Putamen (tissue), 1 donor: Measurements from ENCODE around the gene SPIB.
"Not testable (repeated sequence)": the region's sequence is repeated elsewhere in the genome, so short reads cannot be mapped to it uniquely, and the experiment has no call there.

Experiments used
- DNase-seq: peaks from one replicate; pipeline ENCODE4 v3.0.0-alpha.2; 2016; ENCODE audit warnings: low spot score

Gene SPIB

GRCh38 chr19:50390952-50391351, 27.8 kb upstream of the SPIB start:
- DNase-seq = not testable (repeated sequence)

- no peak for DNase-seq
These were observed 26.0 kb upstream of the SPIB start for GRCh38 chr19:50392759-50393158.

- DNase-seq = no peak
These were observed 25.1 kb upstream of the SPIB start for GRCh38 chr19:50393589-50393988.

- DNase-seq = no peak
These were observed 24.7 kb upstream of the SPIB start for GRCh38 chr19:50394017-50394416.

- DNase-seq = no peak
These were observed 19.9 kb upstream of the SPIB start for GRCh38 chr19:50398675-50399367.

GRCh38 chr19:50399368-50399745, 19.4 kb upstream of the SPIB start:
- DNase-seq = no peak

- DNase-seq = no peak
These were observed 16.9 kb upstream of the SPIB start for GRCh38 chr19:50401605-50402450.

- no peak for DNase-seq
These were observed 16.0 kb upstream of the SPIB start for GRCh38 chr19:50402544-50403301.

- no peak for DNase-seq
These were observed 12.4 kb upstream of the SPIB start for GRCh38 chr19:50406156-50406820.

GRCh38 chr19:50406829-50407228, 11.9 kb upstream of the SPIB start:
- DNase-seq = no peak

GRCh38 chr19:50409347-50409746, 9.4 kb upstream of the SPIB start:
- no peak for DNase-seq

GRCh38 chr19:50410109-50410508, 8.6 kb upstream of the SPIB start:
- DNase-seq = no peak

- no peak for DNase-seq
These were observed 6.3 kb upstream of the SPIB start for GRCh38 chr19:50412419-50412818.

- no peak for DNase-seq
These were observed 5.6 kb upstream of the SPIB start for GRCh38 chr19:50413096-50413495.

- no peak for DNase-seq
These were observed 5.2 kb upstream of the SPIB start for GRCh38 chr19:50413531-50413930.

- no peak for DNase-seq
These were observed 3.7 kb upstream of the SPIB start for GRCh38 chr19:50414864-50415660.

GRCh38 chr19:50415661-50416033, 3.1 kb upstream of the SPIB start:
- no peak for DNase-seq

- no peak for DNase-seq
These were observed 2.4 kb upstream of the SPIB start for GRCh38 chr19:50416034-50416977.

GRCh38 chr19:50417111-50418081, 1.3 kb upstream of the SPIB start:
- no peak for DNase-seq
